GM19463 (cell line): ENCODE measurements around the gene ATXN1L.
A peak's percentile ranks its signal among the peaks of the same experiment; 100 is the strongest.
"Not testable (repeated sequence)": the region's sequence is repeated elsewhere in the genome, so short reads cannot be mapped to it uniquely, and the experiment has no call there.

Experiments
- ATAC-seq: cut with Tn5 transposase; IDR thresholded peaks from one replicate; pipeline ENCODE4 v1.9.1; 2021; ENCODE audit warnings: mild to moderate bottlenecking, moderate library complexity; ENCODE audit not compliant: unreplicated experiment

Gene ATXN1L

DNA sequence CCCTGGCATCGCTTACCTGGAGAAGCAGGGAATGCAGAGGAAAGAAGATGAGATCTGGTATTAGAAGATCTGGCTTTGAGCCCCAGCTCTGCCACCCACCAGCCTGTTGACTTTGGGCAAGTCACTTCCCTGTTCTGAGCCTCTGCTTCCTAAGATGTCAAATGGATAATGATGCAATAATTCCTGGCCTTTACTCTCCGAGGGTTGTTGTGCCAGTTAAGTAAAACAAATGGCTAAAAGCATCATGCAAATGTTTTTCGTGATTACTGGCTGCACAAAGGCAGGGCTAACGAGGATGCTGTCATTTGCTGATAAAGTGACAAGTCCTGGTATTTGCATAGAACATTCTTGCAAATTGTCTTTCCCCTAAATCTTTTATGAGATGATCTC is 39.5 kb downstream of the ATXN1L start:
- no peak for ATAC-seq

DNA sequence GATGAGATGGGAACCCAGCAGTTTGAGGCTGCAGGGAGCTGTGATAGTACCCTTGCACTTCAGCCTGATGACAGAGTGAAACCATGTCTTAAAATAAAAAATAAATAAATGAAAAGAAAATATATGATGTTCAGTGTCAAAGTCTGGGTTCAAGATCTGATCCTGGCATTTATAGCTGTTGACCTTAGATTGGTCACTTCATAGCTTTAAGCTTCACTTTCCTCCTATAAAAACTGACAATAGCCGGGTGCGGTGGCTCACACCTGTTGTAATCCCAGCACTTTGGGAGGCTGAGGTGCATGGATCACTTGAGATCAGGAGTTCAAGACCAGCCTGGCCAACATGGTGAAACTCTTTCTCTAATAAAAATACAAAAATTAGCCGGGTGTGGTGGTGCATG is 43.4 kb downstream of the ATXN1L start:
- ATAC-seq, result no peak

DNA sequence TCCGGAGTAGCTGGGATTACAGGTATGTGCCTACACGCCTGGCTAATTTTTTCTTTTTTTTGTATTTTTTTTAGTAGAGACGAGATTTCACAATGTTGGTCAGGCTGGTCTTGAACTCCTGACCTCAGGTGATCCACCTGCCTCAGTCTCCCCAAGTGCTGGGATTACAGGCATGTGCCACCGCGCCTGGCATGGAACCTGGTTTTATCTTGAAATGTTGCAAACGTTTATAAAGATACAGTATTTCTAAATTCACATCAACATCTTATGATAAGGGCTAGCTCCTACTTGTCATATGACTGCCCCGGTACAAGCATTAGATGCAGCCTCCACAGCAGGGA is 48.1 kb downstream of the ATXN1L start:
- no peak for ATAC-seq

DNA sequence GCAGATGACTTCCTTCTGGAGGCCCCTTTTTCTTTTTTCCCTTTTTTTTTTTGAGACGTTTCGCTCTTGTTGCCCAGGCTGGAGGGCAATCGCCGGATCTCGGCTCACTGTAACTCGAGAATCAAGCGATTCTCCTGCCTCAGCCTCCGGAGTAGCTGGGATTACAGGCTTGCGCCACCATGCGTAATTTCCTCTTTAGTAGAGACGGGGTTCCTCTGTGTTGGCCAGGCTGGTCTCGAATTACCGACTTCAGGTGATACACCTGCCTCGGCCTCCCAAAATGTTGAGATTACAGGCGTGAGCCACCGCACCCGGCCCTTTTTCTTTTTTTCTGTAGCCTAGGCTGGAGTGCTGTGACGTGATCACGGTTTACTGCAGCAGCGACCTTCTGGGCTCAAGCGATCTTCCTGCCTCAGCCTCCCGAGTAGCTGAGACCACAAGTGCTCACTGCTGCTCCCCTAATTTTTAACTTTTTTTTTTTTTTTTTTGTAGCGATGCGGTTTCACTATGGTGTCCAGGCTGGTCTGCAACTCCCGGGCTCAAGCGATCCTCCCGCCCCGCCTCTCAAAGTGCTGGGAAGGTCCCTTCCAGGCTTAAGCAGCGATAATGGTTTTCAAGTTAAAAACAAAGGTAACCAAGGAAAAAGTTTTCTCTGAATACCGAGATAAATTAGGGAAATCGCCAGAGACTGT is 48.6 kb downstream of the ATXN1L start:
- ATAC-seq, result peak; percentile 6

DNA sequence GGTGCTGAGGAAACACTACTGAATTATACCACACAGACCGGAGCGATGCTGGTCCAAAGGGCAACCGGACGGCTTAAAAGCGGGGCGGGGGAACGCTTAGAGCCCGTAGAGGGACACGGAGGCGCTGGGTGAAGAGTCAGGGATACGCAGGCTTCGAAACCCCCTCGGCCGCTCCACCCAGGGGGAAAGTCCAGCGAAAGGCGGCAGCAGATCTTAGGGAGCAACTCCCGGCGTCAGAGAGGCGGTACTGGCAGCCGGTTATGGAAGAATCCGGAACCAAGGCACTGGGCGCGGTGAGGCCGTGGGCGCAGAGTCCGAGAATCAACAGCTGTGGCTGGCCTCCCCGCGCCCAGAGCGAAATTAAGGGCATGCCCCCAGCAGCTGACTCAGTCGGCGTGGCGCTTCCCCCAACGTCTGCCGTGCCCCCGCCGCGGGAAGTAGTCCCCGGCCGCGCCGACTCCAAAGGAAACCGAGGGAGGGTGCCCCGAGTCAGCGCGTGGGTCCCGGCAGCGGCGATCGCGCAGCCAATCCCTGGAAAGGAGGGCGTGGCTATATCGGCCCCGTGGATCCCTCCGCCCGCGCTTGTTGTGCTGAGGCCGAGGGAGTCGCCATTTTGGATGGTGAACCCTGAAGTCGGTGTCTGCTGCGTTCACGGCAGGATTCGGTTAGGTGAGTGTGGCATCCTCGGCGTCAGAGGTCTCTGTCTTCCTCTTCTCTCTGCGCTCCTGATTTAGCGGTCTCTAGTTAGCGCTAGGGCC is 49.3 kb downstream of the ATXN1L start, which contains the start of gene IST1:
Gene IST1 (plus strand): TSS at position 611 of the 758 bp plus-strand sequence. CDS start 20,110 bp downstream, outside the sequence.
- ATAC-seq, result peak; percentile 82

DNA sequence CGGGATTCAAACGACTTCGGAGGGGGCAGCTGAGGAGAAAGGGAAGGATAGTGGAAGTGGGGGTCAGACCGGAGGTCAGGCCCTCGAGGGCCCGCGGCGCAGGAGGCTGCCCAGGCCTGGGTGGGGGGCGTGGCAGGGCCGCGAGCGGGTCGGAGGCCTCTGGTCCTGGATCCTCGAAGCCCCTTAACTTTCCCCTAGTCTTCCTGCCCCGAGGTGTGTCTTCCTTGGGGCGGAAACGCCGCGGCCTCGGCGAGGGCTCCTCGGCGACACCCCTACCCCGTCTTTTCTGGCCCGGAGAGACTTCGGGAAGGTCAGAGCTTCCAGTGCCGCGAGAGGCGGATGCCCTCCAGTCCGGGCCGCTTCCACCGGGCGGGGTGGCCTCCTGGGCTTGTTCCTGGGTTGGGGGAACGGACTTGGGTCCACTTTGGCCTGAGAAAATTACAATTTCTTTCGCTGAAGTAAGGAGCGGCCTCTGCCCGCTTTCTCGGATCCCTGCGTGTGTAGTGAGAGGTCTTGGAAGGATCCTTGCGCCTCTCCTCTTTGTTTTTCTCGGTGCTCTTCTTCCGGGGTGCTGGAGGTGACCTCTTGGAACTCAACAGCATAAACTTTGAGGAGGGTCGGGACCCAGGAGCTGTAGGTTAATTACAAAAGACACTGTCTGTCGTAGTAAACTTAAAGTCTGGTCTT is 50.0 kb downstream of the ATXN1L start:
- peak; percentile 18 for ATAC-seq

DNA sequence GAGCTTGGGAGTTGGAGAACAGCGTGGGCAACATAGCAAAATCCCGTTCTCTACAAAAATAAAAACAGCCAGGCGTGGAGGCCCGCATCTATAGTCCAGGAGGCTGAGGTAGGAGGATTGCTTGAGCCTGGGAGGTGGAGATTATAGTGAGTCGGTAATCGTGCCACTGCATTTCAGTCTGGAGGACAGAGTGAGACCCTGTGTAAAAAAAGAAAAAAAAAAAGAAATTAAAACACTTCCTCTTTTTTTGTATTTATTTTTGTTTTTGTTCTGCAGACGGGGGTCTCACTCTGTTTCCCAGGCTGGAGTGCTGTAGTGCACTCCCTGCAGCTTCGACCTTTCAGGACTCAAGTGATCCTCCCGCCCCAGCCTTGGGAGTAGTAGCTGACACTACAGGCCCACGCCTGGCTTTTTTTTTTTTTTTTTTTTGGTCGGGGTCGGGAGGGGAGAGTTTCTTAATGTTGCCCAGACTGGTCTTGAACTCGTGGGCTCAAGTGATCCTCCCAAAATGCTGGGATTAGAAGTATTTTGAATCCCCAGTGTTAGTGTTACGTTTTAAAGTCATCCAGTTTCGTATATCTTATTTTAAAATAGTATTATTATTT is 51.1 kb downstream of the ATXN1L start:
- no peak for ATAC-seq

DNA sequence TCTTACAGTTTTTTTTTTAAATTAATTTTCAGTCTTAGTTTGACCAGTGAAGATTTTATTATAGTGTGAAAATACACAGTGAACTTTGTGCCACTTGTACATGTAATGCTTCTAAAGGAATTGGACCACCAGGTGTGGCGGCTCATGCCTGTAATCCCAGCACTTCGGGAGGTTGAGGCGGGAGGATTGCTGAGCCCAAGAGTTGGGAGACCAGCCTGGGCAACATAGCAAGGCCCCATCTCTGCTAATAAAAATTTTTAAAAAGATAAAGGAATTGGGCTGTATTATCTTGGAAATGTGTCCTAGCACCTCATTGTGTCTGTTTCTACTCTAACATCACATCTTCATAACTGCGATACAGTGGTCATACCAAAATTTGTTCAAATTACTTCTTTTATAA is 53.4 kb downstream of the ATXN1L start:
- no peak for ATAC-seq

DNA sequence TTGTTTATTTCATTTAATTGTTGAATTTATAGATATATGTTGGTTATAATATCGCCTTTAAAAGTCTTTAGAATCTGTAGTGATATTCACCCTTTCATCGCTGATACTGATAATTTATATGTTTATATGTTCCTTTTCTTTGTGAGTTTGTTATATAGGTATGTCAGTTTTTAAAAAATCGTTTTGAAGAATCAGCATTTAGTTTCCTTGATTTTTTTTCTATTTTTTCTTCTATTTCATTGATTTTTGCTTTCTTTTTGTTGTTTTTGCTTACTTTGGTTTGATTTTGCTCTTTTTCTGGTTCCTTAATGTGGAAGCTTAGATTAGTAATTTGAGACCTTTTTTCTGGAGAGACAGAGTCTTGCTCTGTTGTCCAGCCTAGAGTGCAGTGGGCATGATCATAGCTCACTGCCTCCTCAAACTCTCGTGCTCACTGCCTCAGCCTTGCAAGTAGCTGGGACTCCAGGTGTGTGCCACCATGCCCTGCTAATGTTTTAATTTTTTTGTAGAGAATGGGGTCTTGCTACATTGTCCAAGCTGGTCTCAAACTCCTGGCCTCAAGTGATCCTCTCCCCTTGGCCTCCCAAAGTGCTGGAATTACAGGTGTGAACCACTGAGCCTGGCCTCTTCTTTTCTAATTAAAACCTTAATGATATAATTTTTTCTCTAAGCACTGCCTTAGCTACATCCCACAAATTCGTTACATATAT is 57.0 kb downstream of the ATXN1L start:
- no peak for ATAC-seq

DNA sequence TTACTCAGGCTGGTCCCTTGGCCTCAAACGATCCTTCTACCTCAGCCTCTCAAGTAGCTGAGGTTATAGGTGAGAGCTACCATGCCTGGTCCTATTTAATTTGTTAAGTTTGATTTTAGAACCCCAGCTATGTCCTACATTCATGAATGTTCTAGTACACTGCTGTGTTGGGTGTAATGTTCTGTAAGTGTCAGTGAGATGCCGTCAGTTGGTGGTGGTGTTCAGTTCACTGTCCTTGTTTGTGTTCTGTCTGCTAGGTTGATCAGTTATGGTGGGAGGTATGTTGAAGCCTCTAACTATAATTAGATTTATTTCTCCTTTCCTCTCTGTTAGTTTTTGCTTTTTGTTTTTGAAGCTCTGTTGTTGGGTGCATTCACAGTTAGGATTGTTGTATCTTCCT is 57.8 kb downstream of the ATXN1L start:
- no peak for ATAC-seq

DNA sequence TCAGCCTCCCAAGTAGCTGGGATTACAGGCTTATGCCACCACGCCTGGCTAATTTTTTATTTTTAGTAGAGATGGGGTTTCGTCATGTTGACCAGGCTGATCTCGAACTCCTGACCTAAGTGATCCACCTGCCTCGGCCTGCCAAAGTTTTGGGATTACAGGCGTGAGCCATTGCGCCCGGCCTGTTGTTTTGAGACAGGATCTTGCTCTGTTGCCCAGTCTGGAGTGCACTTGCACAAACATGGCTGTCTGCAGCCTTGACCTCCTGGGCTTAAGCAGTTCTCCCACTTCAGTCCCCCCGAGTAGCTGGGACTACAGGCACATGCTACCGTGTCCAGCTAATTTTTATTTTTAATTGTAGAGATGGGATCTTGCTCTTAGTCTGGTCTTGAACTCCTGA is 58.5 kb downstream of the ATXN1L start:
- no peak for ATAC-seq

DNA sequence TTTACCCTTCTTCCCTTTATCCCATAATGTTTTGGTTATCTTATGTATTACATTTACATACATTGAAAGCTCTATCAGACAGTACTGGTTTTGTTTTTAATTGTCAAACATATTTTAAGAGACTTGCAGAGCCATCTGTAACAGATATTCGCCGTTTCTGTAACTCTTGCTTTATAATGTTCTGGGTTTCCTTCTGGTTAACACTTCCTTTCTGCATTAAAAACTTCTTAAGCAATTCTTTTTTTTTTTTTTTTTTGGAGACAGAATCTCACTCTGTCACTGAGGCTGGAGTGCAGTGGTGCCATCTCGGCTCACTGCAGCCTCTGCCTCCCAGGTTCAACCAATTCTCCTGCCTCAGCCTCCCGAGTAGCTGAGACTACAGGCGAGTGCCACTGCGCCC is 60.0 kb downstream of the ATXN1L start:
- ATAC-seq, result not testable (repeated sequence)
